HFFc6 (cell line): ENCODE measurements around the gene KRT34. TPM values are rescaled to one million over a fixed set of nuclear protein-coding genes. Genes with fewer than 3 reads are reported as not detected.

Source experiments
- DNase-seq: peaks from one replicate; pipeline ENCODE4 v3.0.0-alpha.2; 2018
- H3K27ac Mint-ChIP-seq: 2 replicates; pipeline ENCODE4 v1.8.0; 2020; ENCODE audit warnings: mild to moderate bottlenecking, mixed read lengths
- H3K27me3 Mint-ChIP-seq: 2 replicates; pipeline ENCODE4 v1.8.0; 2021; ENCODE audit warnings: mild to moderate bottlenecking, moderate library complexity, mixed read lengths; ENCODE audit not compliant: insufficient read depth
- H3K36me3 Mint-ChIP-seq: 2 replicates; pipeline ENCODE4 v1.8.0; 2021; ENCODE audit warnings: low read depth, mixed read lengths
- H3K4me1 Mint-ChIP-seq: 2 replicates; pipeline ENCODE4 v1.8.0; 2020; ENCODE audit warnings: low read depth, mixed read lengths
- H3K4me3 Mint-ChIP-seq: 2 replicates; pipeline ENCODE4 v1.8.0; 2020; ENCODE audit warnings: mild to moderate bottlenecking, moderate library complexity, mixed read lengths
- H3K9me3 Mint-ChIP-seq: 2 replicates; pipeline ENCODE4 v1.8.0; 2020; ENCODE audit warnings: mild to moderate bottlenecking, mixed read lengths
- CTCF ChIP-seq: fragments of 200-600 bp; sonication (generic); IDR thresholded peaks from 2 replicates; pipeline ENCODE4 v1.5.0; 2021; ENCODE audit warnings: antibody characterized with exemption, mild to moderate bottlenecking
- total RNA-seq, 6 experiments: library from RNA; stranded (reverse); fragmentation: NEBNext Ultra II Directional; extraction: Animal tissue kit (Norgen Biotek cat#: 25700); gene quantifications; 2 replicates in 1 of 6; 3 replicates in 5 of 6; pipeline ENCODE4 v1.2.3, GENCODE V29; 2021

The KRT34 gene
- total RNA-seq, 6 experiments from 2014 or later, result 58.8 to 247 (median 71.3) TPM

GRCh38 chr17:41377546-41377945 is 4.6 kb downstream of the KRT34 start:
- Mint-ChIP-seq H3K4me3 (peak overlapping the region; percentile 53; the same call in 1 of the 2 replicates), H3K9me3 (peaks cover 6% of the 10 kb centered on the region; the same call in 1 of the 2 replicates), H3K36me3 (peaks cover 24% of the 10 kb centered on the region), H3K4me1 (peaks cover 64% of the 10 kb centered on the region), H3K27ac (peak overlapping the region; percentile 91), H3K27me3 (no peaks in the 10 kb centered on the region; the same call in 1 of the 2 replicates)
- no peak for TF ChIP-seq CTCF
- DNase-seq, result peak; percentile 25

GRCh38 chr17:41369713-41370112 is 12.4 kb downstream of the KRT34 start, which contains the start of gene KRT33B:
TSS of gene KRT33B (minus strand) at chr17:41369813. CDS start at chr17:41369750, 63 bp downstream.
- Mint-ChIP-seq H3K36me3 (peaks cover 7% of the 10 kb centered on the region; the same call in 1 of the 2 replicates), H3K4me3 (no peak within 1 kb of the TSS), H3K27me3 (no peaks in the 10 kb centered on the region; the same call in 1 of the 2 replicates), H3K4me1 (peaks cover 42% of the 10 kb centered on the region), H3K27ac (peak within 1 kb of the TSS; percentile 75), H3K9me3 (peaks cover 6% of the 10 kb centered on the region; the same call in 1 of the 2 replicates)
- no peak for TF ChIP-seq CTCF
- DNase-seq, result no peak

- Mint-ChIP-seq H3K27ac (no peak overlapping the region), H3K27me3 (no peaks in the 10 kb centered on the region; the same call in 1 of the 2 replicates), H3K4me1 (peaks cover 42% of the 10 kb centered on the region), H3K9me3 (no peaks in the 10 kb centered on the region), H3K36me3 (peaks cover under 1% of the 10 kb centered on the region; the same call in 1 of the 2 replicates), H3K4me3 (no peak overlapping the region)
- no peak for DNase-seq
- no peak for TF ChIP-seq CTCF
These were observed 13.1 kb downstream of the KRT34 start for GRCh38 chr17:41369023-41369422.

DNA sequence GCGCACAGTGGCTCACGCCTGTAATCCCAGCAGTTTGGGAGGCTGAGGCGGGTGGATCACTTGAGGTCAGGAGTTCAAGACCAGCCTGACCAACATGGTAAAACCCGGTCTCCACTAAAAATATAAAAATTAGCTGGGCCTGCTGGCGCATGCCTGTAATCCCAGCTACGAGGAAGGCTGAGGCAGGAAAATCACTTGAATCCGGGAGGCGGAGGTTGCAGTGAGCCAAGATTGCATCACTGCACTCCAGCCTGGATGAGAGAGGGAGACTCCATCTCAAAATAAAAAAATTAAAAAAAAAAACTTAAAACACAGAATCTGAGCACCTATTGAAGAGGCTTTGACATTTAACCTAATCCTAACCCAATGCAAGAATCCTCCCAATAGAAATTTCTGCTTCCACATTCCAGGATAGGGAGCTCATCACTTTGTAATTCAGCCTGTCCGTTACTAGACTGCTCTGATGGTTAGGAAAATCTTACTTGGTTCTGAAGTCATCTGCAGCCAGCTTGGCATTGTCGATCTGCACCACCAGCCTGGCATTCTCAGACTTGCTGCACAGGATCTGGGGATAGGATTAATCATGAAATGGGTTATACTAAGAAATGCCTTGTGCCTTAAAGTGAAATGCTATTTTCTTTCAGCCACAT is 14.6 kb downstream of the KRT34 start:
- peaks cover 6% of the 10 kb centered on the region; the same call in 1 of the 2 replicates for H3K36me3 Mint-ChIP-seq
- no peaks in the 10 kb centered on the region; the same call in 1 of the 2 replicates for H3K27me3 Mint-ChIP-seq
- 0 out of 2 replicates have a peak overlapping the region, but pooled peaks have one; percentile 42 for H3K4me3 Mint-ChIP-seq
- H3K9me3 Mint-ChIP-seq, result no peaks in the 10 kb centered on the region
- no peak for TF ChIP-seq CTCF
- peaks cover 42% of the 10 kb centered on the region for H3K4me1 Mint-ChIP-seq
- peak overlapping the region; percentile 75 for H3K27ac Mint-ChIP-seq
- DNase-seq, result peak; percentile 83

GRCh38 chr17:41366070-41366469 is 16.0 kb downstream of the KRT34 start:
- Mint-ChIP-seq H3K9me3 (no peaks in the 10 kb centered on the region), H3K27ac (no peak overlapping the region), H3K27me3 (no peaks in the 10 kb centered on the region; the same call in 1 of the 2 replicates), H3K36me3 (peaks cover 6% of the 10 kb centered on the region; the same call in 1 of the 2 replicates), H3K4me3 (no peak overlapping the region), H3K4me1 (peaks cover 49% of the 10 kb centered on the region)
- DNase-seq, result no peak
- TF ChIP-seq CTCF, result no peak
